Stimulated activated CD4-positive, alpha-beta T cell treated with anti-CD3 and anti-CD28 coated beads, Interleukin-2, amount 100 ng/mL, for 4 hours (primary cell): Measurements from ENCODE around the gene UNC119.

Source experiments
- DNase-seq: peaks from one replicate; pipeline ENCODE4 v3.0.0-alpha.2; 2020; ENCODE audit warnings: low read depth

UNC119 gene

DNA sequence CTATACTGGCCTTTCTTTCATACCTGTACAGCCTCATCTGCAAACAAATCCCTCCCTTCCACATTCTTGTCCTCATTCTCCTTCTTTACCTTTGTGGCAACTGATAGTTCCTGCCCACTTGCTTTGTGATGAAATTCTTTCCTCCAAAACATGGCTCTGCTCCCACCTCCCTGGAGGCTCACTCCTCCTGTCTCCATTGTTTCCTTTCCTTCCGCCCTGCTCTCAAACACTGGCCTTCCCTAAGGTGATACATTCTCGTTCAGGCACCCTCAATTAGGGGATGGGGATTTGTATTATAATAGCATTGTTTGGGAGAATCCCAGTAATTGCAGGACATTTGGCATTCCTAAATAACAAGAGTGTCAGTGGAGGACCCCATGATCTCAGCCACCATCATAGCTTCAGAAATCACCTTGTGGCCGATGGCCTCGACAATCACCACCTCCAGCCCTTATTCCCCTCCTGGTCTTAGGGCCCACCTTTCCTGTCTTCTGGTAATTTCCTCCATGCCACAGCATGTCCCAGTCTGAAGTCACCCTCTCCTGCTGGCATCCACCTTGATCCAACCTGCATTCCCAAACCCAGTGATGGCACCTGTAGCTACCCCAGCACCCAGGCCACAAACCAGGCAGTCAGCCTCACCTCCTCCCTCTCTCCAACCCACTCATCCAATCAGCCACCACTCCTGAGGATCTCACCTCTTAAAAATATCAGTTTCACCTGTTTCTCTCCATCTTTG is 7.9 kb downstream of the UNC119 start:
- DNase-seq, result no peak

DNA sequence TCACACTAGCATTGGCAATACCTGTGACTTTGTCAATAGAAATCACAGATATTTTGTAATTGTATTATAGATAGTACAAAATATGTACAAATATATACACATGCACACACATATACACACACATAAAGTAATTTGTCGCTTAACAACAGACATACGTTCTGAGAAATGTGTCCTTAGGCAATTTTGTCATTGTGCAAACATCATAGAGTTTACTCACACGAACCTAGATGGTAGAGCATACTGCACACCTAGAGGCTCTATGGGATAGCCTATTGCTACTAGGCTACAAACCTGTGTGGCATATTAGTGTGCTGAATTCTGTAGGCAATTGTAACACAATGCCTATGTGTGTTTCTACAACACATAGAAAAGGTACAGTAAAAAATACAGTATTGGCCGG is 11.0 kb downstream of the UNC119 start:
- no peak for DNase-seq

DNA sequence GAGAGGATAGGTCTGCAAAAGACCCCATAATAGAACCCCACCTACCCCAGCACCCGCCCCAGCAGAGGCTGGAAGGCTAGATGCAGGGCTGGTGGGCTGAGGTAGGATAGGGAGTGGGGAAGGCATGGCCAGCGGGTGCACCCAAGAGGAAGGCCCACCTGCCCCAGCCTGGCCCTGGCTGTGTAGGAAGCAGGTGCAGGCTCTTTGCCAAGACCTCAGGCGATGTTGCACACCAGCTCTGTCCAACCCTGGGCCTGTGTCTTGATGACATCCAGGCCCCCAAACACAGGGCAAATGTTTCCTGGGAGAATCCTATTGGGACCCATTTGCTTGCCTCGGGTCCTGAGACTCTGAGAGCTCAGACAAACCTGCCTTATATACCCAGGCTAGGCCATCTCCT is 12.2 kb downstream of the UNC119 start:
- no peak for DNase-seq

DNA sequence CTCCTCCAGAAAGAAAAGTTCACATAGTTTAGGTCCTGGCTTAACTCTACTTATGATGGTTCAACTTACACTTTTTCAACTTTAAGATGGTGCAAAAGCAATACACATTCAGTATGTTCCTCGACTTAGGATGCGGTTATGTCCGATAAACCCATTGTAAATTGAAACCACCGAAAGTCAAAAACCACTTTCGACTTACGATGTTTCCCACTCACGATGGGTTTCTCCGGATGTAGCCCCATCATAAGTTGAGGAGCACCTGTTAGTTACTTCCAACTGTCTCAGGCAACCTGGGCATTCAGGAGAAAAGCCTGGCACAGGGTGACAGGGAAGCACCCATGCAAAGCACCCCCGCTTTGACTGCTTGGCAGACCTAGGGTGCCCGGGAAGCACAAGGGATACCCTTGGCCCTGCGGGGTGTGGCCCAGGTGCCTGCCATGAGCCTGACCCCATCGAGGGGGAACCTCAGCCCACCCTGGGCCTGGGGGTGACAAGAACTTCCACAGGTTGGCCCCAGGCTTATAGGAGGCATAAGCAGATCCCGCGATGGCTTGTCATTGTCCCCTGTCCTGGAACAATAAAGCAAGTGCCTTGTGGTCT is 14.0 kb downstream of the UNC119 start:
- DNase-seq, result no peak

DNA sequence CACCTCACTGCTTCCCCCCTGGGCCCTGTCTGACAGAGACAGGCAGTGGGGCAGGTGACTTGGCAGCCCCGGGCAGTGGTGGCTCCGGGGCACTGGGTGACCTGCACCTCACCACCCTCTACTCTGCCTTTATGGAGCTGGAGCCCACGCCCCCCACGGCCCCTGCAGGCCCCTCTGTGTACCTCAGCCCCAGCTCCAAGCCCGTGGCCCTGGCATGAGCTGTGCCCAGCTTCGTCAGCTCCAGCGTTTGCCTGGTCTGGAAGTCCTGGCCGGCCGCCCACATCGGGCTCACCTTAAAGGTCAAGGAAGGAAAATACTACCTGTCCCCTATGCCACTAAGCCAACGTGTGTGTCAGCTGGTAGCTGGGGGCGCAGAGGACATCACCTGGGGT is 15.2 kb downstream of the UNC119 start:
- no peak for DNase-seq

DNA sequence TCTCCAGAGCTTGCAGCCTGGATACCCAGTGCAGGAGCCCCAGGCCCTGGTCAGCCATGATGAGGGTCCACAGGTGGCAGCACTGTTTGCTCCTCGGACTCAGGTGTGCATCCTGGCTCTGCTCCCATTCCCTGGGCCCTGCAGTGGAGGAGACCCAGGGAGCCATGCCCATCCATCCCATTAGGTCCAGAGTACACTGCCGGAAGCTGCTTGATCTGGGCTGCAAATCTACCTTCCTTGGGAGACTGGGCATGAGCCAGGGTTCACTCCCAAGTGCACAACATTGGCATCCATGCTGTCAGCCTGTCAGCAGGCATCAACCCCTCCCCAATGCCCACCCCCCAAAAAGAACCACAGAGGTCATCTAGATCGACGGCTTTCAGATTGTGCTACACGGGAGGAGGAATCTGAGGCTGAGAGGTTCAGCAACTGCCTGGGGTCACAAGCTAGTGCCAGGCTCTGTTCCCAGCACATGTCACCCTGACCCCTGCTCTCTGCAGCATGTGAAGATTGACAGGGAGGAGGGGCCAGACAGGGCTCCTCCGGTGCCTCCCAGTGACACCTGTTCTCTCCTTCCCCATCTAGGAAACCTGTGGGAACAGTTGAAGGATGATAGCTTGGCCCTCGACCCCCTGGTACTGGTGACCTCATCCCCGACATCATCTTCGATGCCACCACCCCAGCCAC is 15.7 kb downstream of the UNC119 start:
- DNase-seq, result no peak

DNA sequence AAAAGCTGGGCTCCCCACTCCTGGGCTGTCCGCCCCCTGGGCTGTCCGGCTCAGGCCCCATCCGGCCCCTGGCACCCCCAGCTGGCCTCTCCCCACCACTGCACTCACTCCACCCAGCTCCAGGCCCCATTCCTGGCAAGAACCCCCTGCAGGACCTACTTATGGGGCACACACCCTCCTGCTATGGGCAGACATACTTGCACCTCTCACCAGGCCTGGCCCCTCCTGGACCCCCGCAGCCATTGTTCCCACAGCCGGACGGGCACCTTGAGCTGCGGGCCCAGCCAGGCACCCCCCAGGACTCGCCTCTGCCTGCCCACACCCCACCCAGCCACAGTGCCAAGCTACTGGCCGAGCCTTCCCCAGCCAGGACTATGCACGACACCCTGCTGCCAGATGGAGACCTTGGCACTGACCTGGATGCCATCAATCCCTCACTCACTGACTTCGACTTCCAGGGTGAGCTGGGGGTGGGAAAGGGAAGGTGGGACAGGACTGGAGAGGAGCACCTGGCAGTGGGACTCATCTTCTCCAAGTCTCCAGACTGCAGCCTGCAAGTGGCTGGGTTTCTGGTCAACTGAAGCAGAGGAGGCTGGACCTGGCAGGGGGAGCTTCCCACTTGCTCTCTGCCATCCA is 17.6 kb downstream of the UNC119 start:
- DNase-seq, result no peak

DNA sequence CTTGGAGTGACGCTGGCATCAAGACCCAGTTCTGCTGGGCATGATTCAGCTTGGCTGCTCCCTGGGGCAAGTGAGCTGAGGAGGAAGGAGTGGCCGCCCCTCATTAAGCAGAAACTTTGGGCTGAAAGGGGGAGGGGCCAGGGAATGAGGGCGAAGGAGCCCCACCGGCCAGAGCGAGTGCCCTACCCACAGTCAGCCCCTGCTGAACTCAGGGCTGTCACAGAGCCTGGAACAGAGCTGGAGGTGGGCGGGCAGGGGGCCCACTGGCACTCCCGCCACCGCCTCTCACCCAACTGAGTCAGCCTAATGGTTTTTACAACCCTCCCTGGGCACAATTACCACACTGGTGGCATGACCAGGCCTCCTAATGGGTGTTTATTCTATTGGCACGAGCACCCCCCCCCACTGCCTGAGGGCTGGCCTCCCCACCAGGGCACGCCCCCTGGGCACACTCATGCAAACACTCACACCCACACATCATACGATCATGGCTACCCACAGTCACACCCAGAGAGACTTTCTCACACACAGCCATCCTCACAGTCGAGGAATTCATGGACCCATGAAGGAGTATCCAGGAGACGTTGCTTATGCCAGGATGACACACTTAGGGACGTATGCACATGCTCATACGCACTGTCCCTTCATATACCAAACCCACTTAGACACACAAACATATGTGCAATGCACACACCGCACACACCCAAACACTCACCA is 19.2 kb downstream of the UNC119 start:
- DNase-seq, result no peak

DNA sequence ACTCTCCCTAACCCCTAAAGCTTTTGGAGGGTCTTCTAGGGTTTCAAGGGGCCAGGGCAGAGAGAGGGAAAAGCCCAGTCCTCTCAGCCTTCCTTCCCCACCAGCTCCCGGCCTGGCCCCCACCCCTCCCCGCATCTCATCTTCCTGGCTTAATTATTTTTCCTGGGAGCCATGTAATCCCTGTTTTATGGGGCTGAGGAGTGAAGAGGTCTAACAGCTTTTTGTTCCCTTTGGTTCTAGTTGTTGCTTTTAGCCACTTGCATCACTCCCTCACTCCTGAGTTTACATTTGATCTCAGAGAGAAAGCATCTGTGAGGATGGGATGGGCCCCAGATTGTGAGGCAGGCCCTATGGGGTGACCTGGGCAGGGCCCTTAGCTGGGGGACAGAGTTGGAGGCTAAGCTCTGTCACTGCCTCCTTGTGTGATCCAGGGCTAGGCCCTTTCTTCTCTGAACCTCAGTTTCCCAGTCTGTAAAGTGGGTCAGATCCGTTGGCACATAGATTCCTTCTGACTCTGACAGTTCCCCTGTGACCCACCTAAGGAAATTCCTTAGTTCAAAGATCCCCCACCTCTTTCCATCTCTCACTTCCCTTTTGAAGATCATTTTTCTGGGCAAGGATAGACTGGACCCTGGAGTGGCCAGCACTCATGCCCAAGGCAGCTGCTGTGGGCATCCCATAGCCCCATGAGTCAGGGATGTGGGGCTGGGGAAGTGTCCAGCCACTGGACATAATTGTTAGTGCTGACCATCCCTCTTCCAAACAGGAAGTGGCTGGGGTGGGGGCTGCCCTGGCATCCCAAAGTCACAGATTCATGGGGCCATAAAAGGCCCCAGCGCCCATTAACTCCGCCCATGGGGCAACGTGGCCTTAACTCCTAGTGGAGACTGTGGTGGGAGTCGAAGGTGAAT is 20.1 kb downstream of the UNC119 start:
- DNase-seq, result no peak

DNA sequence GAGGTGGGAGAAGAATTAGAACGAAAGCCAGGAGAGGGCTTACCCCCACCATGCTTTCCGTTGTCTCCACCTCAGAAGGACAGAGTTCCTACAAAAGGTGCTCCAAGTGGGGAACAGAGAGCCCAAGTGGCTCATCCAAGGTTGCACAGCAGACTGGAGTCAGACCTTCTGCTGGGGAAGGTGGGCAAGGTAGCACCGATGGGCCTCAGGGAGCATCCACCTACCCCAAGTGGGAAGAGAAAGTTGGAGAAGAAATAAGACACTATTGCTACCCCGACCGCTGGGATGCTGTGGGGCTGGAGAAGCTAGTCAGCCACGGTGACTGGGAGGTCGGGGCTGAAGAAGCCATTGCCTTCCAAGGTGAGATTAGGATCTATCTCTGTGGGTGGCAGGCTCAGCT is 21.5 kb downstream of the UNC119 start:
- DNase-seq, result no peak

DNA sequence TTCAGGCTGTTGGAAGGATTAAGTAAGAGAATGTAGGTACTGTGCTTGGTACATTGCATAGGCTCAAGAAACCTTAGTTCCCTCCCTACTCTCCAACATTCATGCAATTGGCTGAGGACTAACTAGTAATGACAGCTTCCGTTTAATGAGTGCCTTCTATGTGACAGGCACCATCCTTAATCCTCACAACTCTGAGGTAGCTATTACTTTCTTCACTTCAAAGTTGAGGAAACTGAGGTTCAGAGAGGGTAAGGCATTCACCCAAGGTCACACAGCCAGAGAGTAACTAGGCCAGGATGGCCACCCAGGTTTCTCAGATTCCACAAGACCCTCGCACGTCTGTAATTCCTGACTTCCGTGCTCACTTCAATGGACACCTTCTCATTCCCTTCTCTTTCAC is 22.2 kb downstream of the UNC119 start:
- no peak for DNase-seq

DNA sequence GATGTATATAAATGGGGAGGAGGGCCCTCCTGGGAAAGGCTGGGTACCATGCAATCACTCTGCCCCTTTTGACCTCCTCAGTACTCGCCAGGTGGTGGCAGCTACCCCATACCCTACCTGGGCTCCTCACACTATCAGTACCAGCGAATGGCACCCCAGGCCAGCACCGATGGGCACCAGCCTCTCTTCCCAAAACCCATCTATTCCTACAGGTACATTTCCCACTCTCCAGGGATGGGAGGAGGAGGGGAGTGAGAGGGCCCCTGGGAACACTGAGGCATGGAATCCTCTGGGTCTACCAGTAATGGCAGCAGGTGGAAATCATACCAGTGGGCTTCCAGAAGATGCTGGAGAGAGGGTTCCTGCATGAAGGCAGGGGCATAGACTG is 23.4 kb downstream of the UNC119 start:
- DNase-seq, result no peak

DNA sequence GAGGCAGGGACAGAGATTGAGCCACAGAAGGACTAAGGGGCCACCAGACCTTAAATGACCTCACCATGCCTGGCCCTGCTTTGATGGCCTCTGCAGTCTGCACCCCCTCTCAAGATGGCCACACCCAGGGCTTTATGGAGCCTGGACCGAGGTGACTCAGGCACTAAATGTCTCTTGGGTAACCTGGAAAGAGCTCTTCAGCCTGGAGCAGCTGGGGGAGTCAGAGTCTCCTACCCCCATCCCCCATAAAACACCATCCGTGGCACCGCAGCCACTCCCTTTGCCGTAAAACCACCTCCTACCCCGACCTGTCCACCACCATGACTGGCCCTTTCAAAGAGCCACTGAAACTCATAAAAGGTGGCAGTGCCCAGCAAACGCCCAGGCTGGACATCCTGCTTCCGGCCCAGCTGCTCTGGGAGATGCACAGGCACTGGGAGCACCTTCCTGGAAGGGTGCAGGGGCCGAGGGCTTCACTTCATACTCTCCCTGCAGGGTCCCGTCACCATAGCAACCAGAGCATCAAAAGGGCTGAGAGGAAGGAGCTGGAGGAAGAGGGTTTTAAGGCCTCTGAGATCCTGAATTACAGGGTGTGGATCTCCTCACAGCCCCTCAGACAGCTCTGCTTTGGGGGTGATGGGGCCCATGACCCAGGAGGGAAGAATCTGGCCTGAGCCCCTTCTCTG is 24.0 kb downstream of the UNC119 start:
- no peak for DNase-seq

DNA sequence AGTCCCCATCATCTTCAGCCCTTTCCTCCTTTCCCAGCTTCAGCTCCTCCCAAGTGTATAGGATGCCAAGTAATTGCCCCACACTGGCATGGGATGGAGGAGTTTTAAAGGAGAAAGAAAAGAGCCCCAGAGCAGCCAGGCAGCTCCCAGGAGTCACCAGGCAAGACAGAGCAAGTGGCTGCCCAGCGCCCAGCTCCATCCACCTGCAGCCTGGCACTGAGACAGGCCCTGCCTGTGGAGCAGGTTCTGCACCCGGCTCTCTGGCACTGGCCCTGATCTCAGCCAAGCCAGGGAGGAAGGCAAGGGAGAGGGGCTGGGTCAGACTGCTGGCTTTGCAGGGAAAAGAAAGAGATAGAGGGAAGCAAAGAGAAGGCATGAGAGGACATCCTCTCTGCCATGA is 24.6 kb downstream of the UNC119 start:
- no peak for DNase-seq

DNA sequence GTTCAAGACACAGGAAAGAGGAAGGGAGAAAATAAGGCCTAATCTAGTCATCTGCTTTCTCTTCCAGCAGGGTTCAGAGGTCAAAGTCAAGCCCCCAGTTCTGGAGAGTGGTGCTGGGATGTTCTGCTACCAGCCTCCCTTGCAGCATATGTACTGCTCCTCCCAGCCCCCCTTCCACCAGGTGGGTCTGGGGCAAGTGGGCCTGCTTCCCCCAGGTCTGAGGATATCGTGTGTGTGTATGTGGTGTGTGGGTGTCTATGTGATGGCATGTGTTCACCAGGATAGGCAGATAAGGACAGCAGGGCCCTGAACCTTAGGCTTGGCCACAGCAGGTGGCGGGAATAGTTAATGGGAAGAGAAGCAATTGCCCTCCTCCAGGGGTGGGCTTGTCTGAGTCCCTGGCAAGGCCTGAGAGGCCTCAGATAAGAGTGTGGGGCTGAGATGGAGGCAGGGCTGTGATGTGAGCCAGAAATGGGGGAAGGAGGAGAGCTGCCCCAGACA is 25.2 kb downstream of the UNC119 start:
- no peak for DNase-seq

DNA sequence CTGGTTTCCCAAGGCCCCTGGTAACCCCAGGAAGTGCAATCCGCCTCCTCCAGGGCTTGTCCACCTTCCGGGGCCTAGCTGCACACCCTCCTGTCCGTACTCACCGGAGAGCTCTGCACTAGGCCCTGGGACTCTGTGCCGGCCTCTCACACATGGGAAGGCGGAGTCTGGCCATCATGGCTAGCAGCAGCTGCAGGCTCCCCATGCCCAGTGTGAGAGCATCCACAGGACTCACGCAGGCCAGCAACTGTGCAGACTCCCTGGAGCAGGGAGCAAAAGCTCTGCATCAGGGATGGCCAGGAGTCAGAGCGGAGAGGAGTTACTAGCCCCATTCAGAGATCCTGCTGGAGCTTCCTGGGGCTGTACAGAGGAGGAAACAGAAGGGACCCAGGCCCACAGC is 26.0 kb downstream of the UNC119 start:
- DNase-seq, result no peak

DNA sequence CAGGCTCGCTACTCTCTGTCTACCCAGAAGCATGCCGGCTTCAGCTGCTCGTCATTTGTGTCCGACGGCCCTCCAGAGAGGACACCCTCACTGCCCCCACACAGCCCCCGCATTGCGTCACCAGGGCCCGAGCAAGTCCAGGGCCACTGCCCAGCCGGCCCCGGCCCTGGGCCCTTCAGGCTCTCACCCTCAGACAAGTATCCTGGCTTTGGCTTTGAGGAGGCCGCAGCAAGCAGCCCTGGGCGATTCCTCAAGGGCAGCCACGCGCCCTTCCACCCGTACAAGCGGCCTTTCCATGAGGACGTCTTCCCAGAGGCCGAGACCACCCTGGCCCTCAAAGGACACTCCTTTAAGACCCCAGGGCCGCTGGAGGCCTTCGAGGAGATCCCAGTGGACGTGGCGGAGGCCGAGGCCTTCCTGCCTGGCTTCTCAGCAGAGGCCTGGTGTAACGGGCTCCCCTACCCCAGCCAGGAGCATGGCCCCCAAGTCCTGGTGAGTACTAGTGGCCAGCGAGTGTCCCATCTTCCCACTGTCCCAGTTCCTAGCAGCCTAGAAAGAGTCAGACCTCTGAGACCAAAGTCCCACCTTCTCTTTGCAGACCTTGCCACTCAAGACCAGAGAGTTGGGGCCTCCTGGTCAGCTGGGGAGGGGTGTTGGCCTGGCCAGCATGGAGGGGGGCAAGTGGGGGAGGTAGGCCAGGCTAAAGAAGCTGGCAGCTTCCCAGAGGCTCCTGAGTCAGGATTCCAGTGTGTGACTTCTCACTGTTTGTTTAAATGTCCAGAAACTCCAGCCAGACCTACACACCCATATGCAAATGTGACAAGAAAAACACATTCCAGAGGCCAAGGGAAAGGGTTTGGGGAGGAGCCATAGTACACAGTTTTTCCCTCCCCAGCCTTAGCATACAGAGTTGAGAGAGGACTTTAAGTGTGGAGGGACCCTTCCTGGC is 27.7 kb downstream of the UNC119 start:
- no peak for DNase-seq

DNA sequence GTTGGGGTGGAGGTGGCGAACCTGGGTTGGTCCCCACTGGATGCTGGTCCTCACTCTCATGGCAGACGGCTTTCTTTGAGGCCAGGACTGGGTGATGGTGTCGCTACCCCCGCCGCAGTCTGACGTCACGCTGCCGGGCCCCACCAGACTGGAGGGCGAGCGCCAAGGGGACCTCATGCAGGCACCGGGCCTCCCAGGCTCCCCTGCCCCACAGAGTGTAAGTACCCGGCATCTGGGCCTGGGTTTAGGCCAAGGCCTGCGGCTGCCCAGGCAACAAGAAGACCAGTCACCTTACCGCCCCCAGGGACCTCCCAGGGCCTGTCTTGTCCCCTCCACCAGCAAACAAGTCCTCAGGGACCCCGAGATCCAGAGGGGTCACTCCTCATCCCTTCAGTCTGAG is 28.5 kb downstream of the UNC119 start:
- DNase-seq, result no peak

DNA sequence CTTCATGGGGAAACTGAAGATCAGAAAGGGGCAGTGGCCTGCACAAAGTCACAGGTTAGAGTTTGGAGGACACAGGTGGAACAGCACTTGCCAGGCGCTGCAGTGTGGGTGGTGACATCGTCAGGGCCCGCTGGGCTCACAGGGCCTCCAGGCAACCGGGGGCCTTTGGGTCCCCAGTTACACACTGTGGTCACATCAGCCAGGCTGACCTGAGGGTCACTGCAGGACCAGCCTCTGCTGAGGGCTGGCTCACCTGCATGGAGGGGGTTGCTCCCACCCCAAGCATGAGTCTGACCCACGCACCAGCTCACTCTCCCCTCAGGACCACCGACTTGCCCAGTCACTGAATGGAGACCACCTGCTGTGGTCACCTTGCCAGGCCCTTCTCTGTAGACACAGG is 29.2 kb downstream of the UNC119 start:
- DNase-seq, result no peak
